HepG2 (cell line): ENCODE measurements around the gene GNAZ. TPM values are rescaled to one million over a fixed set of nuclear protein-coding genes. Genes with fewer than 3 reads are reported as not detected.

Experiments
- EP300 ChIP-seq, 3 experiments: sonication (generic) in 1 of 3; formaldehyde crosslinking in 1 of 3; IDR thresholded peaks; 2 replicates each; pipeline versions ENCODE4 v1.5.1 to v1.6.1; 2011 to 2020; ENCODE audit warnings: low read depth in 2 of 3, low read length in 2 of 3, borderline replicate concordance in 1 of 3, improper control_type of control experiment in 1 of 3, mild to moderate bottlenecking in 1 of 3, missing genetic modification reagents in 1 of 3, moderate library complexity in 1 of 3
- GZF1 ChIP-seq: sonication (generic); formaldehyde crosslinking; IDR thresholded peaks from 2 replicates; pipeline ENCODE4 v1.5.1; 2020; ENCODE audit warnings: mild to moderate bottlenecking, missing genetic modification reagents
- HOXD1 ChIP-seq: sonication (generic); formaldehyde crosslinking; IDR thresholded peaks from 2 replicates; pipeline ENCODE4 v1.5.0; 2020; ENCODE audit warnings: missing genetic modification reagents
- PRMT3 ChIP-seq: sonication (generic); formaldehyde crosslinking; IDR thresholded peaks from 2 replicates; pipeline ENCODE4 v1.8.1; 2022; ENCODE audit warnings: low read depth, mild to moderate bottlenecking, moderate library complexity, missing genetic modification reagents, borderline replicate concordance
- RELA ChIP-seq: sonication (generic); formaldehyde crosslinking; IDR thresholded peaks from 2 replicates; pipeline ENCODE4 v1.4.0; 2020; ENCODE audit warnings: missing genetic modification reagents
- ZBTB42 ChIP-seq: sonication (generic); formaldehyde crosslinking; IDR thresholded peaks from 2 replicates; pipeline ENCODE4 v1.5.0; 2020; ENCODE audit warnings: mild to moderate bottlenecking, missing genetic modification reagents
- ZNF431 ChIP-seq: sonication (generic); formaldehyde crosslinking; IDR thresholded peaks from 2 replicates; pipeline ENCODE4 v1.9.0; 2022; ENCODE audit warnings: missing genetic modification reagents, low read depth, mild to moderate bottlenecking, borderline replicate concordance
- ZSCAN30 ChIP-seq: sonication (generic); formaldehyde crosslinking; IDR thresholded peaks from 2 replicates; pipeline ENCODE4 v1.5.0; 2020; ENCODE audit warnings: mild to moderate bottlenecking, missing genetic modification reagents
- polyA plus RNA-seq, 8 experiments: library from polyadenylated mRNA; depleted of rRNA in 3 of 8; stranded (reverse) in 7 of 8; unstranded in 1 of 8; fragments of >200 nt; fragmentation: Illumina TruSeq in 4 of 8; extraction: Trizol in 4 of 8; gene quantifications; 2 replicates each; pipeline versions ENCODE4 v1.2.1 to v1.2.3, GENCODE V29; 2011 to 2016; ENCODE audit warnings: low read depth in 4 of 8, missing spikeins in 1 of 8, mixed read lengths in 1 of 8; ENCODE audit not compliant: insufficient read depth in 1 of 8
- total RNA-seq, 5 experiments: library from RNA; depleted of rRNA; stranded (reverse); fragments of >200 nt; fragmentation: Illumina TruSeq; extraction: Trizol; gene quantifications; 2 replicates each; pipeline ENCODE4 v1.2.3, GENCODE V29; 2016; ENCODE audit warnings: low read depth in 1 of 5
- TF ChIP-seq, protein P1 (sequence below): sonication (generic); formaldehyde crosslinking; IDR thresholded peaks from 2 replicates; pipeline ENCODE4 v1.5.1; 2020; ENCODE audit warnings: mild to moderate bottlenecking, missing genetic modification reagents
- TF ChIP-seq, protein P2 (sequence below): sonication (generic); formaldehyde crosslinking; IDR thresholded peaks from 2 replicates; pipeline ENCODE4 v1.4.0; 2020; ENCODE audit warnings: missing genetic modification reagents

Gene GNAZ
- total and polyA plus RNA-seq, 2 of the 13 experiments (the other 11 are each of a cell fraction or from before 2014, with no cell fraction given) = 11.4 to 22.3 TPM

DNA sequence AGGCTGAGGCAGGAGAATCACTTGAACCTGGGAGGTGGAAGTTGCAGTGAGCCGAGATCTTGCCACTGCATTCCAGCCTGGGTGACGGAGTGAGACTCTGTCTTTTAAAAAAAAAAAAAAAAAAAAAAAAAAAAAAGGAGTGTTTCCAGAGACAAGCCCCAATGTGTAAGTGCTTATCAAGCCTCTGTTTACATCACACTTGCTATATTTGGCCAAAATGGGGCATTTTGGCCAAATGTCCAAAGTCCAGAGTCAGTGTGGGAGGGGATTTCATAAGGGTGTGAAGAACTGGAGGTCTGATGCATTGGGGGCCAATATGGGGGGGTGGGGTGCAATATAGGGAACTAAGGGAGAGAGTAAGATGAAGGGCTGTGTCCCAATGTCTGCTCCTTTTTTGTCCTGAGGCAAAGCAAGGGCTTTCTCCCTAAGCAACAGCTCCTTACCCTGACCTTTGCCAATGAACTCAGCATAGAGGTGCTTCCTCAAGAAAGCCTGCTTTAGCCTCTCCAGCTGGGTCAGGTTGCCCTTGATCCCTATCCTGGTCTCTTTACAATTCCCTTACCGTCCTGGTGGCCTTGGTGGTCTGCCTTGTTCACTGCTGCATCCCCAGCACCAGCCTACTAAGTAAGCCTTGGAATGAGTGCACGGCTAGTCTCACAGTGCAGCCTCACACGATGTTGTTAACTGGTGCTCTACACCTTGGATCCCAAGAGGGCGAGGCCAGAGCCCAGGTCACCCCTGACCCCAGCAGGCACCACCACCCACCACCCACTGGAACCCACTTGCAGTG is 95.9 kb downstream of the GNAZ start (continued):
- TF ChIP-seq EP300 (IDR thresholded peaks at IDR 0.05; ENCODE audit: low read depth in 2 of 2, low read length in 2 of 2) (no peak), EP300 (CRISPR knock-in tag; IDR thresholded peaks at IDR 0.05; ENCODE audit: borderline replicate concordance) (no peak), ZSCAN30 (CRISPR knock-in tag) (no peak), HOXD1 (no peak), RELA (no peak), GZF1 (CRISPR knock-in tag) (no peak), PRMT3 (CRISPR knock-in tag) (no peak), ZBTB42 (CRISPR knock-in tag) (no peak), ZNF431 (CRISPR knock-in tag) (peak; percentile 78; the same call in 1 of the 2 replicates)
- TF ChIP-seq, protein P1, sequence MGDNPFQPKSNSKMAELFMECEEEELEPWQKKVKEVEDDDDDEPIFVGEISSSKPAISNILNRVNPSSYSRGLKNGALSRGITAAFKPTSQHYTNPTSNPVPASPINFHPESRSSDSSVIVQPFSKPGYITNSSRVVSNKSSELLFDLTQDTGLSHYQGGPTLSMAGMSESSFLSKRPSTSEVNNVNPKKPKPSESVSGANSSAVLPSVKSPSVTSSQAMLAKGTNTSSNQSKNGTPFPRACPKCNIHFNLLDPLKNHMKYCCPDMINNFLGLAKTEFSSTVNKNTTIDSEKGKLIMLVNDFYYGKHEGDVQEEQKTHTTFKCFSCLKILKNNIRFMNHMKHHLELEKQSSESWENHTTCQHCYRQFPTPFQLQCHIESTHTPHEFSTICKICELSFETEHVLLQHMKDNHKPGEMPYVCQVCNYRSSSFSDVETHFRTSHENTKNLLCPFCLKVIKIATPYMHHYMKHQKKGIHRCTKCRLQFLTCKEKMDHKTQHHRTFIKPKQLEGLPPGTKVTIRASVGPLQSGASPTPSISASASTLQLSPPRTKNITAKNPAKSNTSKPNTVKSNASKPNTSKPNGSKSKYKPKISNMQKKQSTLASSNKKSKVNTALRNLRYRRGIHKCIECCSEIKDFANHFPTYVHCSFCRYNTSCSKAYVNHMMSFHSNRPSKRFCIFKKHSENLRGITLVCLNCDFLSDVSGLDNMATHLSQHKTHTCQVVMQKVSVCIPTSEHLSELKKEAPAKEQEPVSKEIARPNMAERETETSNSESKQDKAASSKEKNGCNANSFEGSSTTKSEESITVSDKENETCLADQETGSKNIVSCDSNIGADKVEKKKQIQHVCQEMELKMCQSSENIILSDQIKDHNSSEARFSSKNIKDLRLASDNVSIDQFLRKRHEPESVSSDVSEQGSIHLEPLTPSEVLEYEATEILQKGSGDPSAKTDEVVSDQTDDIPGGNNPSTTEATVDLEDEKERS (CRISPR knock-in tag) = no peak
- TF ChIP-seq, protein P2, sequence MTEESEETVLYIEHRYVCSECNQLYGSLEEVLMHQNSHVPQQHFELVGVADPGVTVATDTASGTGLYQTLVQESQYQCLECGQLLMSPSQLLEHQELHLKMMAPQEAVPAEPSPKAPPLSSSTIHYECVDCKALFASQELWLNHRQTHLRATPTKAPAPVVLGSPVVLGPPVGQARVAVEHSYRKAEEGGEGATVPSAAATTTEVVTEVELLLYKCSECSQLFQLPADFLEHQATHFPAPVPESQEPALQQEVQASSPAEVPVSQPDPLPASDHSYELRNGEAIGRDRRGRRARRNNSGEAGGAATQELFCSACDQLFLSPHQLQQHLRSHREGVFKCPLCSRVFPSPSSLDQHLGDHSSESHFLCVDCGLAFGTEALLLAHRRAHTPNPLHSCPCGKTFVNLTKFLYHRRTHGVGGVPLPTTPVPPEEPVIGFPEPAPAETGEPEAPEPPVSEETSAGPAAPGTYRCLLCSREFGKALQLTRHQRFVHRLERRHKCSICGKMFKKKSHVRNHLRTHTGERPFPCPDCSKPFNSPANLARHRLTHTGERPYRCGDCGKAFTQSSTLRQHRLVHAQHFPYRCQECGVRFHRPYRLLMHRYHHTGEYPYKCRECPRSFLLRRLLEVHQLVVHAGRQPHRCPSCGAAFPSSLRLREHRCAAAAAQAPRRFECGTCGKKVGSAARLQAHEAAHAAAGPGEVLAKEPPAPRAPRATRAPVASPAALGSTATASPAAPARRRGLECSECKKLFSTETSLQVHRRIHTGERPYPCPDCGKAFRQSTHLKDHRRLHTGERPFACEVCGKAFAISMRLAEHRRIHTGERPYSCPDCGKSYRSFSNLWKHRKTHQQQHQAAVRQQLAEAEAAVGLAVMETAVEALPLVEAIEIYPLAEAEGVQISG = no peak
